HG03139 (cell line): ENCODE results near the gene ST3GAL3.

Experiments used
- ATAC-seq: cut with Tn5 transposase; IDR thresholded peaks from one replicate; pipeline ENCODE4 v1.9.1; 2021; ENCODE audit not compliant: unreplicated experiment

ST3GAL3 gene

GRCh38 chr1:43783671-43784205, 76.4 kb downstream of the ST3GAL3 start:
- no peak for ATAC-seq

- ATAC-seq, result no peak
These were observed 79.0 kb downstream of the ST3GAL3 start for GRCh38 chr1:43786201-43786958.

GRCh38 chr1:43786960-43787359, 79.6 kb downstream of the ST3GAL3 start:
- no peak for ATAC-seq

- ATAC-seq, result no peak
These were observed 82.5 kb downstream of the ST3GAL3 start for GRCh38 chr1:43789604-43790550.

GRCh38 chr1:43791243-43791642, 83.9 kb downstream of the ST3GAL3 start:
- ATAC-seq, result no peak

GRCh38 chr1:43796111-43796581, 88.8 kb downstream of the ST3GAL3 start:
- no peak for ATAC-seq

- ATAC-seq, result no peak
These were observed 90.6 kb downstream of the ST3GAL3 start for GRCh38 chr1:43797891-43798290.

- ATAC-seq, result no peak
These were observed 92.6 kb downstream of the ST3GAL3 start for GRCh38 chr1:43799656-43800635.

- ATAC-seq, result no peak
These were observed 93.4 kb downstream of the ST3GAL3 start for GRCh38 chr1:43800771-43801170.

GRCh38 chr1:43801203-43801602, 93.9 kb downstream of the ST3GAL3 start:
- no peak for ATAC-seq

- no peak for ATAC-seq
These were observed 95.1 kb downstream of the ST3GAL3 start for GRCh38 chr1:43802356-43802980.

- no peak for ATAC-seq
These were observed 95.8 kb downstream of the ST3GAL3 start for GRCh38 chr1:43803105-43803504.

GRCh38 chr1:43803646-43804045, 96.3 kb downstream of the ST3GAL3 start:
- no peak for ATAC-seq

- ATAC-seq, result no peak
These were observed 97.2 kb downstream of the ST3GAL3 start for GRCh38 chr1:43804569-43804968.

- ATAC-seq, result no peak
These were observed 98.0 kb downstream of the ST3GAL3 start for GRCh38 chr1:43805340-43805739.

GRCh38 chr1:43806183-43806582, 98.8 kb downstream of the ST3GAL3 start:
- no peak for ATAC-seq

- no peak for ATAC-seq
These were observed 101.8 kb downstream of the ST3GAL3 start for GRCh38 chr1:43809097-43809673.

GRCh38 chr1:43812579-43812978, 105.2 kb downstream of the ST3GAL3 start:
- no peak for ATAC-seq

- no peak for ATAC-seq
These were observed 107.1 kb downstream of the ST3GAL3 start for GRCh38 chr1:43814401-43814800.
